GM19467 (cell line): ENCODE data around the gene EXOC7.
"Not testable (repeated sequence)": the region's sequence is repeated elsewhere in the genome, so short reads cannot be mapped to it uniquely, and the experiment has no call there.

Source experiments
- ATAC-seq: cut with Tn5 transposase; IDR thresholded peaks from one replicate; pipeline ENCODE4 v1.9.1; 2021; ENCODE audit warnings: mild to moderate bottlenecking, moderate library complexity; ENCODE audit not compliant: unreplicated experiment

The EXOC7 gene

GRCh38 chr17:76088868-76089576 is 14.6 kb downstream of the EXOC7 start:
- no peak for ATAC-seq

- ATAC-seq = no peak
These were observed 15.3 kb downstream of the EXOC7 start for GRCh38 chr17:76088041-76088867.

GRCh38 chr17:76087531-76087930 is 16.1 kb downstream of the EXOC7 start:
- no peak for ATAC-seq

GRCh38 chr17:76086384-76086783 is 17.2 kb downstream of the EXOC7 start:
- no peak for ATAC-seq

- ATAC-seq = no peak
These were observed 17.7 kb downstream of the EXOC7 start for GRCh38 chr17:76085731-76086366.

- no peak for ATAC-seq
These were observed 18.4 kb downstream of the EXOC7 start for GRCh38 chr17:76085066-76085730.

- ATAC-seq = no peak
These were observed 19.9 kb downstream of the EXOC7 start for GRCh38 chr17:76083536-76084182.

GRCh38 chr17:76082326-76083251 is 21.0 kb downstream of the EXOC7 start:
- ATAC-seq = no peak

GRCh38 chr17:76081295-76082210 is 22.0 kb downstream of the EXOC7 start:
- no peak for ATAC-seq

- no peak for ATAC-seq
These were observed 22.8 kb downstream of the EXOC7 start for GRCh38 chr17:76080768-76081287.

- ATAC-seq = no peak
These were observed 23.4 kb downstream of the EXOC7 start for GRCh38 chr17:76079956-76080767.

GRCh38 chr17:76079535-76079955 is 24.0 kb downstream of the EXOC7 start:
- no peak for ATAC-seq

- ATAC-seq = no peak
These were observed 24.6 kb downstream of the EXOC7 start, which contains the start of gene ZACN for GRCh38 chr17:76078860-76079534. ZACN (plus strand) TSS chr17:76079182; CDS start chr17:76079265, 83 bp downstream.

- not testable (repeated sequence) for ATAC-seq
These were observed 25.2 kb downstream of the EXOC7 start for GRCh38 chr17:76078370-76078769.

GRCh38 chr17:76077584-76078110 is 25.9 kb downstream of the EXOC7 start:
- no peak for ATAC-seq

- no peak for ATAC-seq
These were observed 26.6 kb downstream of the EXOC7 start for GRCh38 chr17:76076765-76077583.
